ENCODE results near the gene AIDA.
"Not testable (repeated sequence)": the region's sequence is repeated elsewhere in the genome, so short reads cannot be mapped to it uniquely, and the experiment has no call there.

Gene AIDA

GRCh38 chr1:222712253-222713090, at the start of gene AIDA, which contains the start of gene BROX:
TSS of gene AIDA (minus strand) at chr1:222712491. CDS start at chr1:222712317, 174 bp downstream.
TSS of gene BROX (plus strand) at chr1:222712564. CDS start at chr1:222715700, 3,136 bp downstream.
- DNase-seq (ENCODE audit: low read depth) = peak; percentile 94

GRCh38 chr1:222761083-222761482, 48.8 kb upstream of the AIDA start:
- DNase-seq (ENCODE audit: low read depth) = no peak

- DNase-seq (ENCODE audit: low read depth) = no peak
Observed at GRCh38 chr1:222759451-222760035, 47.3 kb upstream of the AIDA start.

GRCh38 chr1:222757646-222758268, 45.5 kb upstream of the AIDA start:
- DNase-seq (ENCODE audit: low read depth) = no peak

GRCh38 chr1:222754366-222755139, 42.3 kb upstream of the AIDA start:
- DNase-seq (ENCODE audit: low read depth) = no peak

GRCh38 chr1:222751255-222751654, 39.0 kb upstream of the AIDA start:
- DNase-seq (ENCODE audit: low read depth) = no peak

- no peak for DNase-seq (ENCODE audit: low read depth)
Observed at GRCh38 chr1:222750651-222751050, 38.4 kb upstream of the AIDA start.

GRCh38 chr1:222749927-222750326, 37.6 kb upstream of the AIDA start:
- DNase-seq (ENCODE audit: low read depth) = no peak

- not testable (repeated sequence) for DNase-seq (ENCODE audit: low read depth)
Observed at GRCh38 chr1:222741630-222742457, 29.6 kb upstream of the AIDA start.

GRCh38 chr1:222739929-222740328, 27.6 kb upstream of the AIDA start:
- no peak for DNase-seq (ENCODE audit: low read depth)

- no peak for DNase-seq (ENCODE audit: low read depth)
Observed at GRCh38 chr1:222739465-222739864, 27.2 kb upstream of the AIDA start.

- DNase-seq (ENCODE audit: low read depth) = no peak
Observed at GRCh38 chr1:222736972-222737371, 24.7 kb upstream of the AIDA start, which contains the start of gene FAM177B. TSS of gene FAM177B (plus strand) at chr1:222737202. CDS start at chr1:222746546, 9,344 bp downstream.

- no peak for DNase-seq (ENCODE audit: low read depth)
Observed at GRCh38 chr1:222736470-222736869, 24.2 kb upstream of the AIDA start.

GRCh38 chr1:222734740-222735139, 22.4 kb upstream of the AIDA start:
- DNase-seq (ENCODE audit: low read depth) = no peak

- DNase-seq (ENCODE audit: low read depth) = no peak
Observed at GRCh38 chr1:222732216-222733159, 20.2 kb upstream of the AIDA start.

GRCh38 chr1:222730866-222731265, 18.6 kb upstream of the AIDA start:
- no peak for DNase-seq (ENCODE audit: low read depth)

GRCh38 chr1:222728746-222729145, 16.5 kb upstream of the AIDA start:
- DNase-seq (ENCODE audit: low read depth) = no peak

- no peak for DNase-seq (ENCODE audit: low read depth)
Observed at GRCh38 chr1:222716393-222716792, 4.1 kb upstream of the AIDA start.

- DNase-seq (ENCODE audit: low read depth) = peak; percentile 89
Observed at GRCh38 chr1:222713091-222713961, 1.0 kb upstream of the AIDA start.
